HL-60 (cell line): ENCODE measurements around the gene PDE6B.

Experiments
- CTCF ChIP-seq: IDR thresholded peaks from one replicate; pipeline ENCODE4 v1.5.1; 2011; ENCODE audit warnings: low read length, control low read depth, inconsistent platforms; ENCODE audit not compliant: insufficient read depth
- GABPA ChIP-seq: IDR thresholded peaks from 2 replicates; pipeline ENCODE4 v1.6.1; 2012; ENCODE audit warnings: low read depth
- POLR2AphosphoS5 ChIP-seq: IDR thresholded peaks from 2 replicates; pipeline ENCODE4 v1.6.1; 2012; ENCODE audit warnings: low read depth

- no peak for TF ChIP-seq CTCF
- no peak for TF ChIP-seq GABPA
- TF ChIP-seq POLR2AphosphoS5, result no peak
Observed at GRCh38 chr4:718460-718859, 93.1 kb downstream of the PDE6B start.
